Activated T-helper 9 cell treated with anti-CD3 and anti-CD28 coated beads, Interleukin-2, amount 50 U/mL, for 16 hours (primary cell): ENCODE results near the gene TAF7L.

Experiments
- DNase-seq: peaks from one replicate; pipeline ENCODE4 v3.0.0-alpha.2; 2020; ENCODE audit warnings: low read depth

TAF7L gene

GRCh38 chrX:101220662-101221260, 70.4 kb downstream of the TAF7L start:
- DNase-seq: no peak

DNA sequence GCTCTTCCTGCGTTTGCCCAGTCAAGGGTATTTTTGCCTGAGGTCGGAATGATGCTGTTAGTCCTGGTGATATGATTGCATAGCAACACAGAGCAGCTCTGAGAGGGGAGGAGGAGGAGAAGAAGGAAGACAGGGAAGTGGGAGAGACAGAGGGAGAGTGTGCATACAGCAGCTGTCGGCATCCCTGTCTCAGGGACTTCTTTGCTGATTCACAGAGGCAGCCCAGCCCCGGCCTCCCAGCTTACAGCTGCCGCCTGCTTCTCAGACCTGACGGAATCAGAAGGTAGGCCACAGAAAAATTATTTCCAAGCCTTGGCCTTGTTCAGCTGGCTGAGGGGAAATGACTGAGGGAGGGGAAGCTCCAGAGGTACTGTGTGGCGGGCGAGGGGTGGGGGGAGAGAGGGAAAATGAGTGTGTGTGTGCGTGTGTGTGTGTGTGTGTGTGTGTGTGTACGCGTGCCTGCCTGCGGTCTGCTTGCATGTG, 71.2 kb downstream of the TAF7L start:
- no peak for DNase-seq

DNA sequence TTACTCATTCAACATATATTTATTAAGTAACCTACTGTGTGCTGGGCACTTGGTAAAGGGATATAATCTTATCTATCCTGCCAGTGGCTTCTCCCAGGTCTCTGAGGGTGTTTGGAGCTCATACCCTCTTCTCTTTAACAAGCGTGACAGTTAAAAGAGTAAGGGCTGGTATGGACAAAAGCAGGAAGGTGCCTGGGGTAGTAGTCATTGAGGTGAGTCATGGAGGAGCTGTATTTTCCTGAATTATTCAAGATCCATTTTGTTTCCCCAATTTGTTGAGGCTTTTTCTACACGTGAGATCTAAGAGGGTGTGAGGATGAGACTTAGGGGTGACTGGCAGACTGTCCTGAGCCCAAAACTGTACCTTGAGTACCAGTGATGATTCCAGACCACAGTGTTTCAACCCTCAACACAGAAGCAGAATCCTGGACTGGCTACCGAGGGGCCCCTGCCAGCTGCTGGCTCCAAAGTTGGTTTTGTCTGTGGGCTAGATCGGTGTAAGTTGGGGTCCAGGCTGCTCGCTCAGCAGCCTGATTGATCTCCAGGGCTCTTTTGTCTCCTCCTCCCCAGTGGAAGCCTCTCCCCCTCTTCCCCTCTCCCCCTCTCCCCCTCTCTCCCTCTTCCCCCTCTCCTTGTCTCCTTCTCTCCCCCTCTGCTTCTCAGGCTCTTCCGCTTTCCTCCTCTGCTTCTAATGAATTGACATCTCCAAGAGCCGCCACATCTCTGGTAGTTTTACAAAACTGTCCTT, 71.8 kb downstream of the TAF7L start, which contains the start of gene DRP2:
Gene DRP2 (plus strand): TSS at position 671 of the 748 bp plus-strand sequence. CDS start 11,862 bp downstream, outside the sequence.
- no peak for DNase-seq
